ENCODE measurements around the gene GPC1. TPM values are rescaled to one million over a fixed set of nuclear protein-coding genes. Genes with fewer than 3 reads are reported as not detected.

GPC1 gene
- total and polyA plus RNA-seq, 2 donors (not counting 3 experiments of a cell fraction or from before 2014, with no cell fraction given): 9.6 to 31.1 TPM

GRCh38 chr2:240412975-240413812, 22.3 kb upstream of the GPC1 start:
- DNase-seq (ENCODE audit: low read depth, low spot score) (no peak), FAIRE-seq (no peak)
- no peaks in the 10 kb centered on the region for H3K36me3 ChIP-seq (ENCODE audit: control insufficient read depth in 2 of 2, extremely low read depth in 1 of 2, insufficient read depth in 2 of 2, low read length in 2 of 2)
- no peak overlapping the region for H3K27ac ChIP-seq (ENCODE audit: insufficient read depth, low read depth, low read length)
- H3K4me3 ChIP-seq (replicated peaks in 1 of 3; ENCODE audit: insufficient read depth in 1 of 3, low read depth in 1 of 3, low read length in 3 of 3): no peak overlapping the region
- dilution Hi-C loops (cut with MboI; ENCODE audit: extremely low pct_ligation_motif_present, low sequenced_read_pairs) (no loop called here), intact Hi-C loops (cut with micrococcal nuclease) (no loop called here)
- no peaks in the 10 kb centered on the region for H3K27me3 ChIP-seq (ENCODE audit: control insufficient read depth in 2 of 2, insufficient read depth in 2 of 2, low read length in 2 of 2)
- H4K20me1 ChIP-seq (replicated peaks; ENCODE audit: control insufficient read depth, extremely low read depth, insufficient read depth, low read length): no peaks in the 10 kb centered on the region
- no peak overlapping the region for H3K4me2 ChIP-seq (ENCODE audit: insufficient read depth, low read length)
- H3K9ac ChIP-seq (replicated peaks; ENCODE audit: extremely low read depth, insufficient read depth, low read length): no peak overlapping the region
- BruUV-seq (replicated peaks): no TSS peak
- no peak overlapping the region for H2AFZ ChIP-seq (ENCODE audit: low read depth, low read length)
- no peaks in the 10 kb centered on the region for H3K9me1 ChIP-seq (replicated peaks; ENCODE audit: control insufficient read depth, extremely low read depth, insufficient read depth, low read length)
- H3K79me2 ChIP-seq (ENCODE audit: control insufficient read depth, insufficient read depth, low read length): no peaks in the 10 kb centered on the region
- TF ChIP-seq EZH2 (IDR thresholded peaks at IDR 0.05; ENCODE audit: borderline replicate concordance, low read depth, low read length, severe bottlenecking): no peak
- TF ChIP-seq MAX (IDR thresholded peaks at IDR 0.05; ENCODE audit: insufficient read depth, insufficient read length): no peak
- no peak for TF ChIP-seq POLR2A (IDR thresholded peaks at IDR 0.05; ENCODE audit: low read depth, low read length)
- no peak for TF ChIP-seq GATA2 (IDR thresholded peaks at IDR 0.05; ENCODE audit: insufficient read depth, insufficient read length, low read depth, low read length)
- TF ChIP-seq CTCF (IDR thresholded peaks at IDR 0.05; ENCODE audit: extremely low read depth in 1 of 2, insufficient read depth in 1 of 2, low read depth in 1 of 2, low read length in 2 of 2): no peak
- ChIA-PET POLR2A (no interaction called here), CTCF (no interaction called here)
- H3K4me1 ChIP-seq (ENCODE audit: control insufficient read depth, extremely low read depth, insufficient read depth, low read length): no peaks in the 10 kb centered on the region
- H3K9me3 ChIP-seq (replicated peaks; ENCODE audit: control insufficient read depth, insufficient read depth, low read length): no peaks in the 10 kb centered on the region
